Measurements from ENCODE around the gene CSF3R. TPM values are rescaled to one million over a fixed set of nuclear protein-coding genes. Genes with fewer than 3 reads are reported as not detected.

CSF3R gene
- total and polyA plus RNA-seq, 12 donors = 2.1 to 24.5 (median 11.1) TPM

DNA sequence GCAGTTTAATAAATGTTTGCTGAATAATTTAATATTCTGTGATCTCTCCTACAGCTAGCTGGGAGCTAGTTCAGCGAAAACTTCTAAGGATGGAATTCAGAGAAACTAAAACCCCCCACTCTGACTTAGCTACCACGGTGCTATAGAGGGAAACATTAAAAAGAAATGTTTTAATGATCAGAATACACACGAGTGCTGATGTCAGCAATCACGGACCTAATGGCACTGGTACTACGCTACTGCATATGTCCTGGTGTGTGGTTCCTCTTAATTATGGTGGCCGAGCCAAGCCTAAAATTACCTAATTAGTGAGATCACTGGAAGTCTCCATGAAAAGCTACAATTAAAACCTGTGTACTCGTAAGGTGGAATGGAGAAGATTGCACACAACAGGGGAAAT lies 61.1 kb downstream of the CSF3R start:
- 84 to 87% (median 86%) methylated on average over 7 of the region's 7 CpGs for WGBS, 4 donors
- Histone ChIP-seq H3K27me3 (no peaks in the 10 kb centered on the region), H3K9me3 (replicated peaks in 1 of 3) (no peaks in the 10 kb centered on the region), H3K27ac (no peak overlapping the region), H3K4me3 (no peak overlapping the region), H3K4me1 (replicated peaks in 1 of 2) (peaks cover 3 to 6% of the 10 kb centered on the region in 2 donors), H3K36me3 (replicated peaks in 1 of 2) (no peaks in the 10 kb centered on the region)
- intact Hi-C loops (cut with DNase I) = loop anchor here in 1 of 2 donors (5.0 kb wide), 1 partner anchor 79 kb away; no protein-coding TSS in a partner anchor
- no peak for DNase-seq
- TF ChIP-seq, protein P1, sequence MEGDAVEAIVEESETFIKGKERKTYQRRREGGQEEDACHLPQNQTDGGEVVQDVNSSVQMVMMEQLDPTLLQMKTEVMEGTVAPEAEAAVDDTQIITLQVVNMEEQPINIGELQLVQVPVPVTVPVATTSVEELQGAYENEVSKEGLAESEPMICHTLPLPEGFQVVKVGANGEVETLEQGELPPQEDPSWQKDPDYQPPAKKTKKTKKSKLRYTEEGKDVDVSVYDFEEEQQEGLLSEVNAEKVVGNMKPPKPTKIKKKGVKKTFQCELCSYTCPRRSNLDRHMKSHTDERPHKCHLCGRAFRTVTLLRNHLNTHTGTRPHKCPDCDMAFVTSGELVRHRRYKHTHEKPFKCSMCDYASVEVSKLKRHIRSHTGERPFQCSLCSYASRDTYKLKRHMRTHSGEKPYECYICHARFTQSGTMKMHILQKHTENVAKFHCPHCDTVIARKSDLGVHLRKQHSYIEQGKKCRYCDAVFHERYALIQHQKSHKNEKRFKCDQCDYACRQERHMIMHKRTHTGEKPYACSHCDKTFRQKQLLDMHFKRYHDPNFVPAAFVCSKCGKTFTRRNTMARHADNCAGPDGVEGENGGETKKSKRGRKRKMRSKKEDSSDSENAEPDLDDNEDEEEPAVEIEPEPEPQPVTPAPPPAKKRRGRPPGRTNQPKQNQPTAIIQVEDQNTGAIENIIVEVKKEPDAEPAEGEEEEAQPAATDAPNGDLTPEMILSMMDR (IDR thresholded peaks at IDR 0.05) = no peak
- TF ChIP-seq POLR2A (IDR thresholded peaks at IDR 0.05) = no peak

DNA sequence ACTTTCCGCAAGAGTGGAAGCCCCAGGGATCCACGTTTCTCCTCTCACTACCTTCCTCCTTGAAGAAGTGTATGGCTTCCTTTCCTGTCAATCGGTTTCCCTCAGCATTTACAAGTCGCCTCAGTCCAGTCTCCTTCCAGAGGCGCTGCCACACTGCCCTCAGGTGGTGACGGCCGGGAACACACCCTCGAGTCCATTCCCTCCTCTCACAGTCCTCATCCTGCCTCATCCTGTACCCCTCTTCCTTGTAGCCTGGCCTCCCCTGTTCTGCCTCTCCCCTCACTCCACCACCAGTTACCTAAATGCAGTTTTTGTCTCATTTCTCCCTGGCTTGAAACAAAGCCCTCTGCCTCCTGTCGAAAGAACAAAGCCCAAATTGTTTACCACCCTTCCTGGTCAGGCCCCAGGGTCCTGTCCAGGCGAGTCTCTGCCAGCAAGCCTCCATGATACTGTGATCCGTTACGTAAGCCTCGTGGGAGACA lies 61.8 kb downstream of the CSF3R start:
- Histone ChIP-seq H3K27me3 (no peaks in the 10 kb centered on the region), H3K27ac (no peak overlapping the region), H3K9me3 (replicated peaks in 1 of 3) (no peaks in the 10 kb centered on the region), H3K36me3 (replicated peaks in 1 of 2) (no peaks in the 10 kb centered on the region), H3K4me1 (replicated peaks in 1 of 2) (peaks cover 3 to 6% of the 10 kb centered on the region in 2 donors), H3K4me3 (no peak overlapping the region)
- WGBS, 4 donors = 13 to 17% (median 15%) methylated on average over 12 to 13 of the region's 13 CpGs
- peak; percentile 78 to 95 (median 86) for DNase-seq
- TF ChIP-seq, protein P1 (IDR thresholded peaks at IDR 0.05) = peak; percentile 82 to 95 (median 94)
- no peak for TF ChIP-seq POLR2A (IDR thresholded peaks at IDR 0.05)
- intact Hi-C loops (cut with DNase I) = loop anchor here in 1 of 2 donors (5.0 kb wide), 1 partner anchor 79 kb away; no protein-coding TSS in a partner anchor

DNA sequence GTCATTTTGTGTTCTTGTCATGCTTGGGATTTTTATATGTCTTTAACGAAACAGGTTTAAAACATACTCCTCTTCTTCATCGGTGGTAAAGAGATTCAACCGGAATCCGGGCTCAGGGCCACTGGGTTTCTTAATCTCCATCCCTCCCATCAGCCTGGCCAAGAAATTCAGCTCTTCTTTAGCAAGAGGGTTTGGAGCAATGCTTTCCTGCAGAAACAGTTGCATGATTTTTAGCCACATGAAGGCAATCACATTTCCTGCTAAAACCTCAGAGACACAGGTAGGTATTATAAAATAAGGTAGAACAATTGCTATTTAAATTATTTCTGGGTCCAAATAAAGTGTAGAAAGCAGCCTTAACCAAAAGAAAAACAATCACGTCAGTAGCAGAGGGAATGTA lies 62.3 kb downstream of the CSF3R start:
- no peak overlapping the region for H3K4me3 ChIP-seq
- 20 to 47% (median 29%) methylated on average over 5 of the region's 5 CpGs for WGBS, 4 donors
- peaks cover 3 to 6% of the 10 kb centered on the region in 2 donors for H3K4me1 ChIP-seq (replicated peaks in 1 of 2)
- intact Hi-C loops (cut with DNase I) = loop anchor here in 1 of 2 donors (5.0 kb wide), 1 partner anchor 78 kb away; no protein-coding TSS in a partner anchor
- no peak overlapping the region for H3K27ac ChIP-seq
- no peaks in the 10 kb centered on the region for H3K36me3 ChIP-seq (replicated peaks in 1 of 2)
- no peaks in the 10 kb centered on the region for H3K9me3 ChIP-seq (replicated peaks in 1 of 3)
- peak in 1 of 7 donors; percentile 20 for DNase-seq
- TF ChIP-seq, protein P1 (IDR thresholded peaks at IDR 0.05) = no peak
- TF ChIP-seq POLR2A (IDR thresholded peaks at IDR 0.05) = no peak
- no peaks in the 10 kb centered on the region for H3K27me3 ChIP-seq

DNA sequence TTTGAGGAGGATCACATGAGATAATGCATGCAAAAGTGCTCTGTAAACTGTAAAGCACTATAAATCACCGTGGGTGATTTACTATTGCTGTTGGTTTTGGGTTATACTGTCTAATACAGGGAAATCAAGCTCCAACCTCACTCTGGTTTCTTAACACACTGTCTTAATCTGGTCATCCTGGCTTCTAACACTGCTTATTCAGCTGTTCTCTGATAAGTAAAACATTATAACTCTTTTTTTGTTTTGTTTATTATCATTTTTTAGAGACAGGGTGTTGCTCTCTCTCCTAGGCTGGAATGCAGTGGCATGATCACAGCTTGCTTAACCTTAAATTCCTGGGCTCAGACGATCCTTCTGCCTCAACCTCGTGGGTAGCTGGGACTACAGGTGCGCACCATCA lies 63.1 kb downstream of the CSF3R start:
- no peak overlapping the region for H3K4me3 ChIP-seq
- peaks cover 3 to 6% of the 10 kb centered on the region in 2 donors for H3K4me1 ChIP-seq (replicated peaks in 1 of 2)
- 71 to 83% (median 76%) methylated on average over 4 of the region's 4 CpGs for WGBS, 4 donors
- H3K27me3 ChIP-seq = no peaks in the 10 kb centered on the region
- H3K36me3 ChIP-seq (replicated peaks in 1 of 2) = no peaks in the 10 kb centered on the region
- no peak for DNase-seq
- intact Hi-C loops (cut with DNase I) = loop anchor here (5.0 to 10.0 kb wide), 3 partner anchors 77 to 325 kb away; partner anchors contain the start of gene SH3D21 (in 1 of the 2)
- H3K9me3 ChIP-seq (replicated peaks in 1 of 3) = no peaks in the 10 kb centered on the region
- TF ChIP-seq, protein P1 (IDR thresholded peaks at IDR 0.05) = no peak
- no peak for TF ChIP-seq POLR2A (IDR thresholded peaks at IDR 0.05)
- no peak overlapping the region for H3K27ac ChIP-seq

Measured in adrenal gland (tissue), 12 donors.